Measurements from ENCODE around the gene TMEM125.

DNA sequence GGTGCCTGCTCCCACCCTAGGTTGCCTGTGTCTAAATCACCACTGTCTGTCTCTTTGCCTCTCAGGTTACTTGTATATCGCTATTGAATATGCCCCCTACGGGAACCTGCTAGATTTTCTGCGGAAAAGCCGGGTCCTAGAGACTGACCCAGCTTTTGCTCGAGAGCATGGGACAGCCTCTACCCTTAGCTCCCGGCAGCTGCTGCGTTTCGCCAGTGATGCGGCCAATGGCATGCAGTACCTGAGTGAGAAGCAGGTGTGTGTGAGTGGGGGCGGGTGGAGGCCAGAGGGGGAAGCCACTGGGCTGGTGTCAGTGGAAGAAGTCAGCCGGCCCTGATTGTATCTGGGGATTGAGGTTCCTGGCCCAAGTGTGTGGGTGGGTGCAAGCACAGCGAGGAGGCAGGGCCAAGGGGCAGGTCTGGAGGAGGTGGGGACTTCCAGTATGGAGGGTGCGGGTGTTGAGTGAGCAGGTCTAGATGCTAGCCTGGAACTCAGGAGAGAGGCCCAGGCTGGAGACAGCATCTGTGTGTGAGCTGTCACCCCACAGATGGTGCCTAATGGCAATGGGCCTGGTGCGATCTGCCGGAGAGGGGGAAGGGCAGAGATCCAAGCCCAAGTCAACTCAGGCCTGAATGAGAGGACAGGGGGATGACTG is 48.2 kb downstream of the TMEM125 start:
- TF ChIP-seq NFYB (CRISPR knock-in tag; conservative IDR thresholded peaks at IDR 0.05; ENCODE audit: low read depth), result no peak
- TF ChIP-seq, protein P1, sequence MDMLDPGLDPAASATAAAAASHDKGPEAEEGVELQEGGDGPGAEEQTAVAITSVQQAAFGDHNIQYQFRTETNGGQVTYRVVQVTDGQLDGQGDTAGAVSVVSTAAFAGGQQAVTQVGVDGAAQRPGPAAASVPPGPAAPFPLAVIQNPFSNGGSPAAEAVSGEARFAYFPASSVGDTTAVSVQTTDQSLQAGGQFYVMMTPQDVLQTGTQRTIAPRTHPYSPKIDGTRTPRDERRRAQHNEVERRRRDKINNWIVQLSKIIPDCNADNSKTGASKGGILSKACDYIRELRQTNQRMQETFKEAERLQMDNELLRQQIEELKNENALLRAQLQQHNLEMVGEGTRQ (CRISPR knock-in tag; IDR thresholded peaks at IDR 0.05), result no peak
- TF ChIP-seq, protein P2, sequence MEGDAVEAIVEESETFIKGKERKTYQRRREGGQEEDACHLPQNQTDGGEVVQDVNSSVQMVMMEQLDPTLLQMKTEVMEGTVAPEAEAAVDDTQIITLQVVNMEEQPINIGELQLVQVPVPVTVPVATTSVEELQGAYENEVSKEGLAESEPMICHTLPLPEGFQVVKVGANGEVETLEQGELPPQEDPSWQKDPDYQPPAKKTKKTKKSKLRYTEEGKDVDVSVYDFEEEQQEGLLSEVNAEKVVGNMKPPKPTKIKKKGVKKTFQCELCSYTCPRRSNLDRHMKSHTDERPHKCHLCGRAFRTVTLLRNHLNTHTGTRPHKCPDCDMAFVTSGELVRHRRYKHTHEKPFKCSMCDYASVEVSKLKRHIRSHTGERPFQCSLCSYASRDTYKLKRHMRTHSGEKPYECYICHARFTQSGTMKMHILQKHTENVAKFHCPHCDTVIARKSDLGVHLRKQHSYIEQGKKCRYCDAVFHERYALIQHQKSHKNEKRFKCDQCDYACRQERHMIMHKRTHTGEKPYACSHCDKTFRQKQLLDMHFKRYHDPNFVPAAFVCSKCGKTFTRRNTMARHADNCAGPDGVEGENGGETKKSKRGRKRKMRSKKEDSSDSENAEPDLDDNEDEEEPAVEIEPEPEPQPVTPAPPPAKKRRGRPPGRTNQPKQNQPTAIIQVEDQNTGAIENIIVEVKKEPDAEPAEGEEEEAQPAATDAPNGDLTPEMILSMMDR (IDR thresholded peaks at IDR 0.05), result no peak
- TF ChIP-seq, protein P3, sequence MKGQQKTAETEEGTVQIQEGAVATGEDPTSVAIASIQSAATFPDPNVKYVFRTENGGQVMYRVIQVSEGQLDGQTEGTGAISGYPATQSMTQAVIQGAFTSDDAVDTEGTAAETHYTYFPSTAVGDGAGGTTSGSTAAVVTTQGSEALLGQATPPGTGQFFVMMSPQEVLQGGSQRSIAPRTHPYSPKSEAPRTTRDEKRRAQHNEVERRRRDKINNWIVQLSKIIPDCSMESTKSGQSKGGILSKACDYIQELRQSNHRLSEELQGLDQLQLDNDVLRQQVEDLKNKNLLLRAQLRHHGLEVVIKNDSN (CRISPR knock-in tag; IDR thresholded peaks at IDR 0.05), result no peak
- TF ChIP-seq NR3C1 (CRISPR knock-in tag; conservative IDR thresholded peaks at IDR 0.05; ENCODE audit: low read depth), result no peak
- no peak for TF ChIP-seq IRF2 (CRISPR knock-in tag; IDR thresholded peaks at IDR 0.05; ENCODE audit: borderline replicate concordance, low read depth)
- no peak for TF ChIP-seq TCF7 (CRISPR knock-in tag; IDR thresholded peaks at IDR 0.05; ENCODE audit: low read depth)
- TF ChIP-seq, protein P4, sequence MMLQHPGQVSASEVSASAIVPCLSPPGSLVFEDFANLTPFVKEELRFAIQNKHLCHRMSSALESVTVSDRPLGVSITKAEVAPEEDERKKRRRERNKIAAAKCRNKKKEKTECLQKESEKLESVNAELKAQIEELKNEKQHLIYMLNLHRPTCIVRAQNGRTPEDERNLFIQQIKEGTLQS (CRISPR knock-in tag; conservative IDR thresholded peaks at IDR 0.05), result no peak

All from WTC11 (cell line).